Glomerular visceral epithelial cell (primary cell): ENCODE measurements around the gene GALNTL6.

Experiments
- DNase-seq: peaks from one replicate; pipeline ENCODE4 v3.0.0-alpha.2; 2016; ENCODE audit errors: extremely low spot score

The GALNTL6 gene

DNA sequence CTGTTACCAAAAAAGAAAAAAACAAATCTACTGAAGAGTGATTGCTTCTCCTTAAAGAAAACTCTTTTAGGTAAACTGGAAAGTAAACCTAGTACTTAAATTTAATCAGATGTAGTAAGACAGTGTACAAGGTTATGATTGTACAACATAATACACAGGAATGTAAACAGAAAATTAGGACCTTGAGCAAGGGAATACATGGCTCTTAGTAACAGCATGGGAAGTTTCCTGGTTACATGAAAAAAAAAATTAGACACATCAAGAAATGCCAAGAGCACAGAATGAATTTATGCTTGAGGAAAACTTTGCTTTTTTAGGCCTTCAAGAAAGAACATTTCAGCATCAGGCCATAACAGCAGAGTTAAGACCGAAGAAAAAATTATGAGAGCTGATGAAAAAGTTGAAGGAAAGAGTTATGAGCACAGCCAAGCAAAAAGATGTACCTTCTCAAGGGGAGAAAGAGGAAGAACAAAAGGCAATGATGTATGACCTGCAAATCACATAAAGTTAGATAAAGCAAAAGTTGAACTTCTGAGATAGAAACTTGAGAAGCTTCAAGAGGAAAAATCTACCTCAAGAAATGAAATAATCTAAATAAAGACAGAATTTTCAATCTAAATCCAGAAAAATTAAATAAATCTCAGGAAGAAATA is 311.6 kb downstream of the GALNTL6 start:
- DNase-seq: no peak

- DNase-seq: no peak
These were observed 312.2 kb downstream of the GALNTL6 start for GRCh38 chr4:172125443-172125842.

DNA sequence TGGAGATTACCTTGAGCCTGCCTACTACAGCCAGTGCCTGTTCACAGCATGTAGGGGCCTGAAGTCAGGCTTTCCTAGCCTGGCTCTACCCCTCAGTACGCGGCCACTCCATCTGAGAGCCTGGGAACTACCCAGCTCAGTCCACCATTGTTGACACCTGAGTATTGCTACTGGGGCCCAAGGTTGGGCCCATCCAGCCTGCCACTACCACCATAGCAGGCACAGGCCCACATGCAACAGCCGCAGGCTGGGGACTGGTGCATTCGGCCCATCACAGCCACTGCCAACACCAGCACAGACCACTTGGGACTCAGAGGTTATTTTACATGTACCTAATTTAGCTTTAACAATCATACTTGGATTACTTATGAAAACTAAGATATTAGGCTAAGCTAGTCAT is 314.0 kb downstream of the GALNTL6 start:
- no peak for DNase-seq

- DNase-seq: no peak
These were observed 316.4 kb downstream of the GALNTL6 start for GRCh38 chr4:172129593-172129992.

DNA sequence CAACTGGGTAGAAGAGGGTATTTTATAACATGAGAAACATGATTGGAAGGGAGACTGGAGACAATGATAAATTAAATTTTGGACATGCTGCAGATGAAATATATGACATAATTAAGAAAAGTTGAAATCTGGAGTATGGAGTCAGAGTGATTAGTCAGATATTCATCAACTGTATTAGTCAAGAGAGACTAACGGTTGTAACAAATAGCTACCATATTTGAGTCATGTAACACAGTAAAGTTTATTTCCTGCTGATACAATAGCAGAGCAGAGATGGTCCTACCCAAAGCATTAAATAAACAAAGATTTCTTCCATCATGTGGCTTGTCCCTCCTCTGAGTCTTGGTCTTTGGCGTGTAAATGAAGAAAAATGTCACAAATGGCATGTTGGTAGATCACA is 321.3 kb downstream of the GALNTL6 start:
- DNase-seq: no peak

DNA sequence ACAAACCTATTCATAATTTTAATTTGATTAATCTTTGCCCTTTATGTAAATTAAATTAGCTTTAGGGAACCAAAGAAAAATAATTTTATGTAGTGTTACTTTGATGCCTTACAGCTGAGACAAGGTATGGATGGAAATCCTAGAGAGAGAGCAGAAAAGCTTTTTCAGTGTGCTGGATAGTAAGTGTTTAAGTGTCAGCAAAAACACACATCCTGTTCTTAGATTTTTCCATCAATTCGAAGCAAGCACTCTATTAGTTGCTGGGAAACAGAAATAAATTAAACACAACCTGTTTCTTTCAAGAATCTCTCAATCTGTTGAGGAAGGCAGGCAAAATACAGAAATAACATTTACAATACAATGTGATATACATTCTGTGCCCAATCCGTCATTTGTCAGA is 327.8 kb downstream of the GALNTL6 start:
- no peak for DNase-seq

GRCh38 chr4:172142281-172142741 is 329.1 kb downstream of the GALNTL6 start:
- DNase-seq: peak; percentile 55

DNA sequence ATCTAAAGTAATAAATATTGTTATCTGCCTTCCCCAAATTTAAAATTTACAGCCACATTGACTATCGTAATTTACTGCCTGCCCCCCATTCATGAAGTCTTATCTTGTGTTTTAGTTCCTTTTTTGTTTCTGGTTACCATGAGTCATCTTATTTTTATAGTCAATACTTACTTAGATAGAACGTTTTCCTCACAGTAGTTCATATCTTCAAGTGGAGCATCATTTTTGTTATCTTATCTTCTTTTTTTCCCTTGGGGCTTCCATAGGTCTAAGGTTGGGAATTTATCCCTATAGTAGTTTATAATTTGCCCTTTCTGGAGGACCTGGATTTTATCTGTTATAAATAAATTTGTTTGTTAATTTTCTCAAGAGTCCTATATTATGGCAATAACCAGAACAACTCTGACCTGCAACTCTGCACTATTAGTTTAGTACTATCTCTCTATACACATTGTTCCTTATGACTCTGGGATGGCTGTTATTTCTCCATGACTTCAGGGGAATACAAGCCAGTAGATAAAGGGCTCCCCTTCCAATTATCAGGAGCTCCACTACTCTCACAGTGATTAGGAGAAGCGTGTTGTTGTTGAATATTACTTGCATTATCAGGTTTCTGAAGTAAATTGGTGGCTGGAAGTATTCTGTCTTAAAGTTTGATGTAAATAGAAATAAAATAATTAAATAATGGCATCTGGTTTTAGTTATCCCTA is 330.6 kb downstream of the GALNTL6 start:
- DNase-seq: no peak

- DNase-seq: peak; percentile 14
These were observed 334.5 kb downstream of the GALNTL6 start for GRCh38 chr4:172147687-172148086.

- DNase-seq: no peak
These were observed 336.1 kb downstream of the GALNTL6 start for GRCh38 chr4:172149329-172149728.

DNA sequence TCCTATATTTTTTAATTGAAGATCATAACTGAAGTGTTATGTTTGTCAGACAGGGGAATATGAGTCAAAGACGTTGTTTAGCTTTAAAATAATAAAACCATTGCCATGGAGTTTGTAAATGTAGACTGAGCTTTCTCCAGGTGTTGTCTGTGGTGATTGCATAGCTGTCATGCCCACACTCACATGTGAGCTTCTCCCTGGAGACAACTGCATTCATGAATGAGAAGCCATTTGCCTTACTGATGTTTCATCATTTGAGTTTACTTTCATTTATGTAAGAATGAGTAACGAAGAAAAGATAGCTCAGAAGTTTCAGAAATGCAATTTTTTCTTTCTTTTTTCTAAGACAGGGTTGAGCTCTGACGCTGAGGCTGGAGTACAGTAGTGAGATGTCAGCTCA is 339.1 kb downstream of the GALNTL6 start:
- no peak for DNase-seq

GRCh38 chr4:172153719-172154118 is 340.5 kb downstream of the GALNTL6 start:
- no peak for DNase-seq

DNA sequence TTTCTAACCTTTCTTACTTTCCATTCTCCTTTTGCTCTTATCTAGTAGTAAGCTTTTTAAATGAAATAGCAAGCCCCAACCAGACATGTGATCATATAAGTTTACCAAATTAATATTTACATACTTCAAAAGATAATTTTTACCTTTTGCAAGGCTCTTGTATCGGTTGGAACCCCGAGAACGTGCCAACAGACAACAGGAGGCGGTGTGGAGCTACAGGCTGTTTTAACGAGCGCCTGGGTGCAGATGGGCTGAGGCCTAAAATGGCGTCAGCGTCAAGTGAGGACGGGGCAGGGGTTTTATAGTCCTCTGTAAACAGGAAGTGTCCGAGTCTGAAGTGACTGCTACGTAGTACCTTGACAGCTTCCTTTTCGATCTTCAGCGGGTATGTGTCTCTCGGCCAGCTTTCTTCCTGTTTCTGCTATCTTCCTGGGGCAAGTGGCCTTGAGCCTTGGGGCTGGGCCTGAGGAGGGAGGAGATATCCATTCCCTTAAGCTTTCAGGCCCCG is 342.7 kb downstream of the GALNTL6 start:
- DNase-seq: no peak

GRCh38 chr4:172157946-172158345 is 344.7 kb downstream of the GALNTL6 start:
- DNase-seq: no peak

DNA sequence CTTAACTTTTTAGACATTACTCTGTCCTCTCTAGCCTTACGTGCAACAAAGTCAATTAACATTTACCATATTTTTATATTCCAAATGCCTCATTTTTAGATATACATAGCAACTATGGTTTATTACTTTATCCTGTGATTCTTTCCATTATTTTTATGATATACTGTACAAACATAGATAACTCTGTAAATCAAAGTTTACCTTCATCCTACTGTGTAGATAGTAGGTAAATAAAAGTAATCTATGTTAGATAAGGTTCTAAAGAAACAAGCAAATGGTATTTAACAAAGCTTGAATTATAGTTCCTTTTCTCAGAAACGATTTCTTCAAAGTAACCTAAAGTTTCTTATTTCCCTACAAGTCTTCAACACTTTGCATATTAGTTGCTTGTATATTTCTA is 350.0 kb downstream of the GALNTL6 start:
- no peak for DNase-seq

- no peak for DNase-seq
These were observed 355.7 kb downstream of the GALNTL6 start for GRCh38 chr4:172168888-172169287.

GRCh38 chr4:172169871-172170270 is 356.7 kb downstream of the GALNTL6 start:
- no peak for DNase-seq

GRCh38 chr4:172173206-172173605 is 360.0 kb downstream of the GALNTL6 start:
- no peak for DNase-seq

DNA sequence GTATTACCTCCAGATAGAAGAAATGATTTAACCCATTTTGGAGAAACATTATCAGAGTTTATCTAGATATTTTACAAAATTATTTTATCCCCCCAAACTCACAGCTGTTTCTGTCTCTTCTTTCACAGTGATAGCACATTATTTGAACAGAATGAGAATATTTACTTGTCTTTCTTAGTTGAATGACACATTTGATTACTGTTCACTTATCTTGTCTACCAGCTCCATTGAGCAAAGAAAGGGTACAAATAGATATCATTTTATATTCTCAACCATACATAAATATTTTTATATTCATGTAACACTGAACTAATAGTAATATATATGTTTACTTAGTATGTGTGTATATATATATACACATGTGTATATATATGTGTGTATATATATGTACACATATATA is 364.2 kb downstream of the GALNTL6 start:
- no peak for DNase-seq

DNA sequence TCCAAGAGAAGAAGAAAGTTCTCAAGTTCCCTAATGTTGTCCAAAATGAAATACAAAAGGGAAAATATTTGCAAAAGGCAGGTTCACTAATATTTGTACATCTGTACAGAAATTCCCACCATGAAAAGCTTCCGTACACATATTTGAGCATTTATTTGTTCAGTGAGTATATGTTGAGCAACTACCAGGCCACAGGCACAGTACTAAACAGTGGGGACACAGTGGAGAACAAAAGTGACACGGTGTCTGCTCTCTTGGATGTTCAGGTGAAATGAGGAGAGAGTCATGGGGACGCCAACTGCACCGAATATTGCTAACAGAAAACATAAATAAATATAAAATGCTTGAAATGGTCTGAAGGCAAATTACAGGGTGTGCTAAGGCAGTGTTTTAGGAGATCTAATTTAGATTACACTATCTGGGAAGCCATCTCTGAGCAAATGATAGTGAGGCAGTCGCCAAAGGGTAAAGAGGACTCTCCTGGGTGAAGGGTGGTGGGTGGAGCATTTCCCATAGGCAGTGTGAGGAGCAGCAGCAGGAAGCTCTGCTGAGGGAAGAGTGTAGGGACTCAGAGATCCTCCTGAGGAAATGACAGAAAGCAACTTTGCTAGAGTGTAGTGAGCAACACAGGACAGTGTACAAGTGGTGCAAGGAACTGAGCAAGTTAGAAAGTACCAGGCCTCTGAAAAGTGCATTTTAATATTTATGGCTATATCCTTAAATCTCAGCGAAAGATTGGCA is 375.2 kb downstream of the GALNTL6 start:
- no peak for DNase-seq

DNA sequence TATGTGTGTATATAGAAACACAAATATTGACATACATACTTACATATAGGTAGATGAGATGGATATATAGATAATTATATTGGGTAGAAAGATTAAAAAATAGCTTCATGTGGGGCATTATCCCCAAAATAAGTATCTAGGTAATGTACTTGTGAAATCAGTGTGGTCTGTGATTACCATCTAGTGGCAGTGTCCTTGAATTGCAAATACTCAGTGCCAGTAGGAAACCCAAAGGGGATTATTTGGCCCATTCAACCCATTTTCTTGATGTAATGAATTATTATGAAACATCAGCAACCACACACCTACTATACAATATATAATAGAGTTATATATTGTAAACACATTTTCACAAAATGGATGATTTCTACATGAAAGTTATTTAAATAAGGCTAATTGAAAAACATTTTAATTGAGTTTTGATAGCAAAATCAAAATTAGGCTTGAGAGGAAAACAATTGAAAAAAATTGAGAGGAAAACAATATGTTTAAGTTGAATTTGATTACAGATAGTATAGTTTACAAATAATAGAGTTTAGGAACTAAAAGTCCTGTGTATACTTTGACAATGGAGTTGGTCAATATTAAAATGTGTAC is 389.4 kb downstream of the GALNTL6 start:
- DNase-seq: peak; percentile 46

GRCh38 chr4:172207258-172207657 is 394.1 kb downstream of the GALNTL6 start:
- DNase-seq: no peak
